K562 (cell line): Measurements from ENCODE around the gene FASTK. TPM values are rescaled to one million over a fixed set of nuclear protein-coding genes. Genes with fewer than 3 reads are reported as not detected.

ENCODE experiments used
- ATAC-seq: fragments of 200-7000 bp; cut with Tn5 transposase; 3 replicates; pipeline ENCODE4 v1.9.1; 2020; ENCODE audit warnings: moderate library complexity
- BruUV-seq: library from RNA; stranded (reverse); fragments of 400-500 nt; replicated peaks from 2 replicates; lab custom pipeline; 2021; lab: Mats Ljungman, UMichigan
- CTCF ChIA-PET: fragments of 300-600 bp; formaldehyde crosslinking; extraction: SDS; loops from one replicate; lab custom pipeline; 2021; ENCODE audit warnings: low intra/inter-chr PET ratio; lab: Yijun Ruan, JAX
- POLR2A ChIA-PET: fragments of 300-600, 350-650 bp; sonication (Branson Sonifier 250); formaldehyde crosslinking; extraction: SDS; loops from one replicate; lab custom pipeline; 2021; ENCODE audit warnings: antibody characterized with exemption, inconsistent platforms; lab: Yijun Ruan, JAX
- DNase-seq, 4 experiments: peaks; one replicate each; pipeline versions ENCODE4 v3.0.0 to v3.0.0-alpha.2; 2011 to 2018; ENCODE audit warnings: low spot score in 3 of 4, mixed read lengths in 3 of 4; ENCODE audit errors: extremely low read depth in 1 of 4
- FAIRE-seq: peaks from 2 replicates; lab custom pipeline; 2011; peaks lifted over from hg19 to GRCh38; lab: Jason Lieb, UNC
- H2AFZ ChIP-seq: 2 replicates; pipeline ENCODE4 v1.6.0; 2011; ENCODE audit warnings: low read depth, low read length, control low read depth, inconsistent platforms
- H3K27ac ChIP-seq: fragments of 200-600 bp; 3 replicates; pipeline ENCODE4 v1.8.0; 2011; ENCODE audit warnings: low read depth, mild to moderate bottlenecking, control low read depth, inconsistent platforms, low read length, moderate library complexity, mixed read lengths; ENCODE audit errors: extremely low read depth
- H3K27me3 ChIP-seq, 2 experiments: fragments of 300-600 bp in 1 of 2; 2 replicates in 1 of 2; 3 replicates in 1 of 2; pipeline versions ENCODE4 v1.6.0 to v1.8.0; 2011; ENCODE audit warnings: inconsistent platforms in 2 of 2, low read length in 2 of 2, mild to moderate bottlenecking in 1 of 2, mixed read lengths in 1 of 2, moderate library complexity in 1 of 2; ENCODE audit not compliant: control insufficient read depth in 2 of 2, insufficient read depth in 2 of 2
- H3K36me3 ChIP-seq: fragments of 300-600 bp; 3 replicates; pipeline ENCODE4 v1.8.0; 2011; ENCODE audit warnings: mild to moderate bottlenecking, low read length, inconsistent platforms; ENCODE audit not compliant: control insufficient read depth, insufficient read depth
- H3K4me1 ChIP-seq, 2 experiments: fragments of 200-600 bp in 1 of 2; replicated peaks in 1 of 2; 2 replicates in 1 of 2; 3 replicates in 1 of 2; pipeline versions ENCODE4 v1.5.1 to v1.8.0; 2011; ENCODE audit warnings: inconsistent platforms in 2 of 2, low read length in 2 of 2, mild to moderate bottlenecking in 1 of 2, mixed read lengths in 1 of 2, moderate library complexity in 1 of 2; ENCODE audit not compliant: control insufficient read depth in 2 of 2, insufficient read depth in 2 of 2
- H3K4me2 ChIP-seq: 2 replicates; pipeline ENCODE4 v1.6.1; 2011; ENCODE audit warnings: low read length, control low read depth, inconsistent platforms, mixed read lengths; ENCODE audit not compliant: insufficient read depth
- H3K4me3 ChIP-seq: fragments of 200-600 bp; sonication (generic), shearing (Covaris generic); 2 replicates; pipeline ENCODE4 v1.5.1; 2016; ENCODE audit warnings: control low read depth, inconsistent platforms
- H3K79me2 ChIP-seq: fragments of 200-600 bp; 3 replicates; pipeline ENCODE4 v1.8.0; 2011; ENCODE audit warnings: low read length, inconsistent platforms; ENCODE audit not compliant: control insufficient read depth, insufficient read depth
- H3K9ac ChIP-seq, 2 experiments: 2 replicates each; pipeline versions ENCODE4 v1.6.0 to v1.6.1; 2011; ENCODE audit warnings: low read depth in 2 of 2, low read length in 2 of 2, control low read depth in 1 of 2, inconsistent platforms in 1 of 2, mild to moderate bottlenecking in 1 of 2, mixed read lengths in 1 of 2; ENCODE audit not compliant: insufficient read depth in 1 of 2
- H3K9me1 ChIP-seq: one replicate; pipeline ENCODE4 v1.6.0; 2011; ENCODE audit warnings: inconsistent platforms, mild to moderate bottlenecking, low read length, moderate library complexity; ENCODE audit not compliant: control insufficient read depth, insufficient read depth
- H3K9me3 ChIP-seq: replicated peaks from 2 replicates; pipeline ENCODE4 v1.5.1; 2011; ENCODE audit warnings: low read depth, low read length, inconsistent platforms; ENCODE audit not compliant: control insufficient read depth, insufficient read depth
- H4K20me1 ChIP-seq: replicated peaks from 2 replicates; pipeline ENCODE4 v1.6.1; 2011; ENCODE audit warnings: low read length, inconsistent platforms, mixed read lengths; ENCODE audit not compliant: control insufficient read depth, insufficient read depth
- FOSL1 ChIP-seq: fragments of 200-800 bp; sonication (Bioruptor generic); conservative IDR thresholded peaks from 2 replicates; pipeline ENCODE4 v1.6.1; 2016; ENCODE audit warnings: missing genetic modification characterization, missing compliant biosample characterization
- LCOR ChIP-seq: sonication (generic); formaldehyde crosslinking; IDR thresholded peaks from 2 replicates; pipeline ENCODE4 v1.8.0; 2022; ENCODE audit warnings: mild to moderate bottlenecking, missing genetic modification reagents
- MTA1 ChIP-seq: fragments of 450-650 bp; IDR thresholded peaks from 2 replicates; pipeline ENCODE4 v1.6.1; 2017; ENCODE audit warnings: borderline replicate concordance
- POLR3A ChIP-seq: IDR thresholded peaks from 2 replicates; pipeline ENCODE4 v1.6.1; 2011; ENCODE audit warnings: borderline replicate concordance, mild to moderate bottlenecking, moderate library complexity; ENCODE audit not compliant: insufficient read length, insufficient read depth; ENCODE audit errors: extremely low read depth
- PTRF ChIP-seq: fragments of 450-650 bp; IDR thresholded peaks from 2 replicates; pipeline ENCODE4 v1.6.1; 2016; ENCODE audit warnings: mild to moderate bottlenecking, missing genetic modification characterization, missing compliant biosample characterization
- SUPT5H ChIP-seq: fragments of 450-650 bp; IDR thresholded peaks from 2 replicates; pipeline ENCODE4 v1.6.1; 2016
- WGBS: fragments of 100-300 bp; shearing (Covaris generic); methylation state at CpG from one replicate; pipeline ENCODE4 v1.1.6; 2016; ENCODE audit warnings: low coverage, mixed read lengths; ENCODE audit not compliant: insufficient coverage; ENCODE audit errors: missing lambda C conversion rate; 5-methylcytosine and 5-hydroxymethylcytosine counted together
- in situ Hi-C: fragments of 300-500 bp; cut with MboI; formaldehyde crosslinking; loops from 4 replicates; pipeline ENCODE4 v1.15.0; 2018; ENCODE audit warnings: inconsistent platforms, mixed read lengths
- intact Hi-C: fragments of 100-400 bp; cut with micrococcal nuclease; formaldehyde crosslinking; loops from 2 replicates; pipeline ENCODE4 v1.14.2; 2022
- polyA plus RNA-seq, 8 experiments: library from polyadenylated mRNA; depleted of rRNA in 4 of 8; stranded (reverse) in 5 of 8; unstranded in 3 of 8; fragments of >200 nt; fragmentation: Nextera tagmentation in 2 of 8; fragmentation: Illumina TruSeq in 1 of 8; extraction: Ambion mirVana in 2 of 8; extraction: Trizol in 1 of 8; gene quantifications; 2 replicates each; pipeline versions ENCODE4 v1.2.1 to v1.2.3, GENCODE V29; 2011 to 2014; ENCODE audit warnings: inconsistent platforms in 1 of 8, missing spikeins in 1 of 8
- total RNA-seq, 7 experiments: library from RNA; depleted of rRNA in 6 of 7; stranded (reverse); fragments of >200 nt in 6 of 7; fragmentation: Illumina TruSeq in 2 of 7; extraction: Trizol in 2 of 7; gene quantifications; 2 replicates each; pipeline versions ENCODE4 v1.2.1 to v1.2.3, GENCODE V29; 2011 to 2021; ENCODE audit warnings: low replicate concordance in 1 of 7
- TF ChIP-seq, protein P1 (sequence below): fragments of 250-450 bp; sonication (Bioruptor Pico); IDR thresholded peaks from 2 replicates; pipeline ENCODE4 v1.4.0; 2020
- TF ChIP-seq, protein P2 (sequence below): sonication (generic); formaldehyde crosslinking; IDR thresholded peaks from 2 replicates; pipeline ENCODE4 v1.8.0; 2023; ENCODE audit warnings: mild to moderate bottlenecking, missing genetic modification reagents
- TF ChIP-seq, protein P3 (sequence below): fragments of 250-450 bp; sonication (Bioruptor Pico); IDR thresholded peaks from 2 replicates; pipeline ENCODE4 v1.8.0; 2021; ENCODE audit warnings: moderate library complexity, mild to moderate bottlenecking, inconsistent platforms

The FASTK gene
- total and polyA plus RNA-seq, 9 of the 15 experiments (the other 6 are each of a cell fraction or from before 2014, with no cell fraction given) = 0.51 to 150 (median 48.2) TPM

DNA sequence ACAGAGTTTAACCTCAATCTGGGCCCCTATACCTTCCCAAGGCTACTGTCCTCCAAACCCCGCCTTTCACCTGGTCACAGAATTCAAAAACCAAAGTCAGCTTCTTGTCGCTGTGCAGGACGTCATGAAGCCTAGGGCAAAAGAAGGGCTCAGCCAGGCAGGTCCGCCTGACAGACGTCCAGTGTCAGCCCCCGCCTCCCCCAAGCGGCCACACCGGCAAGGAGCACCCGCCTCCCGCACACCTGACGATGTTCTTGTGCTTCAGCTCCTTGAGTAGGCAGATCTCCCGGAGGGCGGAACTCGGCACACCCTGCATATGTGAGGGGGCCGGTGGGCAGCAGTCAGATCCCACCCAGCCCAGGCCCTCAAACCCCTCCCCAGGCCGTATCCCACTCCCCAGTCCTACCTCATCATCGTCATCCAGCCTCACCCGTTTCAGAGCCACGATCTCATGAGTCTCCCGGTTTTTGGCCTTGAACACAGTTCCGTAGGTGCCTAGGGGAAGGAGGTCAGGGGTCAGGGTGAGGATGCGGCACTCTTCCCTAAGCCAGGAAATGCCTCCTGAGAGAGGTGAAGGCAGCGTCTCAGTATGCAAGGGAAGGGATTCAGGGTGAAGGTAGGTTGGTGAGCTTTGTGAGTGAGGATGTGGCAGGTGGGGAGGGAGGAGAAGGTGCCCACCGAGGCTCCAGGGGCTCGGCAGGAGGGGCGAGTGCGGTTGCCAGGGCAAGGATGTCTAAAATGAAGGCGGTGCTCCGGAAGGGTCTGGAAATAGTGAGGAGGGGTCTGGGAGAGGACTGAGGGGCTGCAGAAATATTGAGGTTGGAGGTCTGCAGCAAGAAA lies 23.7 kb downstream of the FASTK start:
- ATAC-seq = peak; percentile 6; the same call in 1 of the 3 replicates
- Histone ChIP-seq H3K27ac (peak overlapping the region; percentile 27; the same call in 2 of the 3 replicates), H3K79me2 (peaks cover 31% of the 10 kb centered on the region), H3K4me3 (peak overlapping the region; percentile 84), H3K27me3 (no peaks in the 10 kb centered on the region), H3K9ac (peak overlapping the region; percentile 85 to 91), H3K4me2 (peak overlapping the region; percentile 90), H2AFZ (peak overlapping the region; percentile 74), H3K4me1 (peaks cover 49 to 71% of the 10 kb centered on the region in 2 experiments), H3K9me3 (no peaks in the 10 kb centered on the region), H4K20me1 (peaks cover 10% of the 10 kb centered on the region), H3K9me1 (no peaks in the 10 kb centered on the region), H3K36me3 (peaks cover 2% of the 10 kb centered on the region; the same call in 2 of the 3 replicates)
- in situ Hi-C loops = no loop called here
- peak; percentile 69 to 76 (median 74) for DNase-seq
- CTCF ChIA-PET = interaction anchor here (0.6 to 2.9 kb wide), 2 partner anchors 28 to 91 kb away, joined by 3 to 14 read pairs; partner anchors contain the start of gene ABCB8
- POLR2A ChIA-PET = interaction anchor here (0.6 to 1.8 kb wide), 4 partner anchors 15 to 94 kb away, joined by 3 to 4 read pairs (median 4); no protein-coding TSS in a partner anchor
- no TSS peak for BruUV-seq
- WGBS = 51% methylated on average over 29 of the region's 29 CpGs
- no peak for FAIRE-seq
- intact Hi-C loops = no loop called here
- no peak for TF ChIP-seq FOSL1
- TF ChIP-seq, protein P1, sequence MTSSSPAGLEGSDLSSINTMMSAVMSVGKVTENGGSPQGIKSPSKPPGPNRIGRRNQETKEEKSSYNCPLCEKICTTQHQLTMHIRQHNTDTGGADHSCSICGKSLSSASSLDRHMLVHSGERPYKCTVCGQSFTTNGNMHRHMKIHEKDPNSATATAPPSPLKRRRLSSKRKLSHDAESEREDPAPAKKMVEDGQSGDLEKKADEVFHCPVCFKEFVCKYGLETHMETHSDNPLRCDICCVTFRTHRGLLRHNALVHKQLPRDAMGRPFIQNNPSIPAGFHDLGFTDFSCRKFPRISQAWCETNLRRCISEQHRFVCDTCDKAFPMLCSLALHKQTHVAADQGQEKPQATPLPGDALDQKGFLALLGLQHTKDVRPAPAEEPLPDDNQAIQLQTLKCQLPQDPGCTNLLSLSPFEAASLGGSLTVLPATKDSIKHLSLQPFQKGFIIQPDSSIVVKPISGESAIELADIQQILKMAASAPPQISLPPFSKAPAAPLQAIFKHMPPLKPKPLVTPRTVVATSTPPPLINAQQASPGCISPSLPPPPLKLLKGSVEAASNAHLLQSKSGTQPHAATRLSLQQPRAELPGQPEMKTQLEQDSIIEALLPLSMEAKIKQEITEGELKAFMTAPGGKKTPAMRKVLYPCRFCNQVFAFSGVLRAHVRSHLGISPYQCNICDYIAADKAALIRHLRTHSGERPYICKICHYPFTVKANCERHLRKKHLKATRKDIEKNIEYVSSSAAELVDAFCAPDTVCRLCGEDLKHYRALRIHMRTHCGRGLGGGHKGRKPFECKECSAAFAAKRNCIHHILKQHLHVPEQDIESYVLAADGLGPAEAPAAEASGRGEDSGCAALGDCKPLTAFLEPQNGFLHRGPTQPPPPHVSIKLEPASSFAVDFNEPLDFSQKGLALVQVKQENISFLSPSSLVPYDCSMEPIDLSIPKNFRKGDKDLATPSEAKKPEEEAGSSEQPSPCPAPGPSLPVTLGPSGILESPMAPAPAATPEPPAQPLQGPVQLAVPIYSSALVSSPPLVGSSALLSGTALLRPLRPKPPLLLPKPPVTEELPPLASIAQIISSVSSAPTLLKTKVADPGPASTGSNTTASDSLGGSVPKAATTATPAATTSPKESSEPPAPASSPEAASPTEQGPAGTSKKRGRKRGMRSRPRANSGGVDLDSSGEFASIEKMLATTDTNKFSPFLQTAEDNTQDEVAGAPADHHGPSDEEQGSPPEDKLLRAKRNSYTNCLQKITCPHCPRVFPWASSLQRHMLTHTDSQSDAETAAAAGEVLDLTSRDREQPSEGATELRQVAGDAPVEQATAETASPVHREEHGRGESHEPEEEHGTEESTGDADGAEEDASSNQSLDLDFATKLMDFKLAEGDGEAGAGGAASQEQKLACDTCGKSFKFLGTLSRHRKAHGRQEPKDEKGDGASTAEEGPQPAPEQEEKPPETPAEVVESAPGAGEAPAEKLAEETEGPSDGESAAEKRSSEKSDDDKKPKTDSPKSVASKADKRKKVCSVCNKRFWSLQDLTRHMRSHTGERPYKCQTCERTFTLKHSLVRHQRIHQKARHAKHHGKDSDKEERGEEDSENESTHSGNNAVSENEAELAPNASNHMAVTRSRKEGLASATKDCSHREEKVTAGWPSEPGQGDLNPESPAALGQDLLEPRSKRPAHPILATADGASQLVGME (CRISPR knock-in tag) = no peak
- TF ChIP-seq MTA1 = 0 out of 2 replicates have a peak, but pooled peaks have one; percentile 34
- 0 out of 2 replicates have a peak, but pooled peaks have one; percentile 62 for TF ChIP-seq LCOR (CRISPR knock-in tag)
- TF ChIP-seq SUPT5H = 0 out of 2 replicates have a peak, but pooled peaks have one; percentile 23
- TF ChIP-seq, protein P2, sequence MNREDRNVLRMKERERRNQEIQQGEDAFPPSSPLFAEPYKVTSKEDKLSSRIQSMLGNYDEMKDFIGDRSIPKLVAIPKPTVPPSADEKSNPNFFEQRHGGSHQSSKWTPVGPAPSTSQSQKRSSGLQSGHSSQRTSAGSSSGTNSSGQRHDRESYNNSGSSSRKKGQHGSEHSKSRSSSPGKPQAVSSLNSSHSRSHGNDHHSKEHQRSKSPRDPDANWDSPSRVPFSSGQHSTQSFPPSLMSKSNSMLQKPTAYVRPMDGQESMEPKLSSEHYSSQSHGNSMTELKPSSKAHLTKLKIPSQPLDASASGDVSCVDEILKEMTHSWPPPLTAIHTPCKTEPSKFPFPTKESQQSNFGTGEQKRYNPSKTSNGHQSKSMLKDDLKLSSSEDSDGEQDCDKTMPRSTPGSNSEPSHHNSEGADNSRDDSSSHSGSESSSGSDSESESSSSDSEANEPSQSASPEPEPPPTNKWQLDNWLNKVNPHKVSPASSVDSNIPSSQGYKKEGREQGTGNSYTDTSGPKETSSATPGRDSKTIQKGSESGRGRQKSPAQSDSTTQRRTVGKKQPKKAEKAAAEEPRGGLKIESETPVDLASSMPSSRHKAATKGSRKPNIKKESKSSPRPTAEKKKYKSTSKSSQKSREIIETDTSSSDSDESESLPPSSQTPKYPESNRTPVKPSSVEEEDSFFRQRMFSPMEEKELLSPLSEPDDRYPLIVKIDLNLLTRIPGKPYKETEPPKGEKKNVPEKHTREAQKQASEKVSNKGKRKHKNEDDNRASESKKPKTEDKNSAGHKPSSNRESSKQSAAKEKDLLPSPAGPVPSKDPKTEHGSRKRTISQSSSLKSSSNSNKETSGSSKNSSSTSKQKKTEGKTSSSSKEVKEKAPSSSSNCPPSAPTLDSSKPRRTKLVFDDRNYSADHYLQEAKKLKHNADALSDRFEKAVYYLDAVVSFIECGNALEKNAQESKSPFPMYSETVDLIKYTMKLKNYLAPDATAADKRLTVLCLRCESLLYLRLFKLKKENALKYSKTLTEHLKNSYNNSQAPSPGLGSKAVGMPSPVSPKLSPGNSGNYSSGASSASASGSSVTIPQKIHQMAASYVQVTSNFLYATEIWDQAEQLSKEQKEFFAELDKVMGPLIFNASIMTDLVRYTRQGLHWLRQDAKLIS (CRISPR knock-in tag) = no peak
- TF ChIP-seq PTRF = no peak
- no peak for TF ChIP-seq POLR3A
- TF ChIP-seq, protein P3, sequence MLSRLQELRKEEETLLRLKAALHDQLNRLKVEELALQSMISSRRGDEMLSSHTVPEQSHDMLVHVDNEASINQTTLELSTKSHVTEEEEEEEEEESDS (CRISPR knock-in tag) = no peak
